DND-41 (cell line): ENCODE data around the gene CCNY.

Experiments used
- ATAC-seq: fragments of 200-7000 bp; cut with Tn5 transposase; 3 replicates; pipeline ENCODE4 v1.9.1; 2021; ENCODE audit warnings: low read depth; ENCODE audit not compliant: insufficient read depth
- DNase-seq: peaks from one replicate; pipeline ENCODE4 v3.0.0-alpha.2; 2020
- H2AFZ ChIP-seq: 2 replicates; pipeline ENCODE4 v1.6.0; 2012; ENCODE audit warnings: low read depth, low read length
- H3K27ac ChIP-seq: 2 replicates; pipeline ENCODE4 v1.5.1; 2012; ENCODE audit warnings: low read length, inconsistent platforms
- H3K27me3 ChIP-seq: fragments of 200-600 bp; sonication (generic); 2 replicates; pipeline ENCODE4 v1.6.0; 2012; ENCODE audit warnings: low read length, mild to moderate bottlenecking, inconsistent platforms; ENCODE audit not compliant: insufficient read depth, poor library complexity
- H3K36me3 ChIP-seq: 2 replicates; pipeline ENCODE4 v1.5.1; 2012; ENCODE audit warnings: low read length, inconsistent platforms; ENCODE audit not compliant: insufficient read depth
- H3K4me1 ChIP-seq: 2 replicates; pipeline ENCODE4 v1.5.1; 2012; ENCODE audit warnings: mild to moderate bottlenecking, low read length; ENCODE audit not compliant: insufficient read depth
- H3K4me2 ChIP-seq: 2 replicates; pipeline ENCODE4 v1.6.0; 2012; ENCODE audit warnings: mild to moderate bottlenecking, moderate library complexity, low read length, inconsistent platforms; ENCODE audit not compliant: insufficient read depth
- H3K4me3 ChIP-seq, 2 experiments: fragments of 200-600 bp in 1 of 2; shearing (Covaris generic) in 1 of 2; 2 replicates each; pipeline ENCODE4 v1.5.1; 2012 to 2016; ENCODE audit warnings: inconsistent platforms in 2 of 2, low read length in 2 of 2, mild to moderate bottlenecking in 2 of 2, low read depth in 1 of 2, moderate library complexity in 1 of 2
- H3K79me2 ChIP-seq: 2 replicates; pipeline ENCODE4 v1.6.0; 2012; ENCODE audit warnings: low read length, inconsistent platforms; ENCODE audit not compliant: insufficient read depth
- H3K9ac ChIP-seq: 2 replicates; pipeline ENCODE4 v1.6.0; 2012; ENCODE audit warnings: low read depth, mild to moderate bottlenecking, inconsistent platforms, low read length, moderate library complexity
- H3K9me3 ChIP-seq: 2 replicates; pipeline ENCODE4 v1.5.1; 2012; ENCODE audit warnings: low read length, moderate library complexity, mild to moderate bottlenecking, inconsistent platforms; ENCODE audit not compliant: insufficient read depth, severe bottlenecking
- H4K20me1 ChIP-seq: 2 replicates; pipeline ENCODE4 v1.6.0; 2012; ENCODE audit warnings: low read length; ENCODE audit not compliant: insufficient read depth
- EZH2 ChIP-seq: IDR thresholded peaks from 3 replicates; pipeline ENCODE4 v1.6.1; 2012; ENCODE audit warnings: borderline replicate concordance, low read depth, mild to moderate bottlenecking, moderate library complexity, low read length, inconsistent platforms; ENCODE audit not compliant: severe bottlenecking
- TF ChIP-seq, protein P1 (sequence below): IDR thresholded peaks from 2 replicates; pipeline ENCODE4 v1.5.1; 2012; ENCODE audit warnings: borderline replicate concordance, low read length, moderate library complexity, mild to moderate bottlenecking; ENCODE audit not compliant: poor library complexity, severe bottlenecking; ENCODE audit errors: extremely low read depth

The CCNY gene

DNA sequence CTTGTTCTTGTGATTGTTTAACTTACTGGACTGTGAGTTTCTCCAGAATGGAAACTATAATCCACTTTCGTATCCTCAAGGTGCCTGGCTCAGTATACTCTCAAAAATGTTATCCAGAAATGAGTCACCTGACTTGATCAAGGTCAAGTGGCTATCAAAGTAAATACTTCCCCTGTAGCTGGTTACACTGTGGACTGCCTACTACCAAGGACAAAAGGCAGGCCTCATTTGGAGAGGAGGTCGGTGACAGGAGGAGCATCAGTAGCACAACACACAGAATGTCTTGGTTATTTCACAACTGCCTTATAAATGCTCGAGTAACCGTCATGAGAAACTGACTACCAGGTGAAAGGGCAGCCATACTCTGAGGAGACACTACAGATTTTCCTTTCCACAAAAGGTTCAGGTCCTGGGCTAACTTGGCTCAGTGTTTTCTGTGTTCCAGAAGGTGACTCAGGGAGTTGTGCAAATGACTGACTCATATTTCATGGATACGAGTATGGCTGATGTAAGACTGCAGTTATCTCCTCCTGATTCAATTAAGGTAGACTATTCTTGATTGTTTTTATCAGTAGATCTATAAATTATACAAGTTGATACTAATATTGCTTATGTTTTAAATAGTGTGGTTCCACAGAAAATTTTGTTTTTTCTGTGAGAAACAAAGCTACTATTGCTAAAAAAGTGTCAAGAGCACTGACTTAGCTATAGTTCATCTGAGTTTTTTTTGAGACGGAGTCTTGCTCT is 4.2 kb upstream of the CCNY start:
- Histone ChIP-seq H3K4me2 (no peak overlapping the region), H3K36me3 (peaks cover 26% of the 10 kb centered on the region), H3K4me1 (peaks cover 27% of the 10 kb centered on the region), H3K79me2 (peaks cover 86% of the 10 kb centered on the region), H3K27ac (no peak overlapping the region), H2AFZ (no peak overlapping the region), H3K4me3 (no peak overlapping the region), H3K9ac (no peak overlapping the region), H3K9me3 (no peaks in the 10 kb centered on the region), H3K27me3 (no peaks in the 10 kb centered on the region), H4K20me1 (peaks cover 55% of the 10 kb centered on the region)
- no peak for ATAC-seq
- DNase-seq, result no peak
- TF ChIP-seq, protein P1, sequence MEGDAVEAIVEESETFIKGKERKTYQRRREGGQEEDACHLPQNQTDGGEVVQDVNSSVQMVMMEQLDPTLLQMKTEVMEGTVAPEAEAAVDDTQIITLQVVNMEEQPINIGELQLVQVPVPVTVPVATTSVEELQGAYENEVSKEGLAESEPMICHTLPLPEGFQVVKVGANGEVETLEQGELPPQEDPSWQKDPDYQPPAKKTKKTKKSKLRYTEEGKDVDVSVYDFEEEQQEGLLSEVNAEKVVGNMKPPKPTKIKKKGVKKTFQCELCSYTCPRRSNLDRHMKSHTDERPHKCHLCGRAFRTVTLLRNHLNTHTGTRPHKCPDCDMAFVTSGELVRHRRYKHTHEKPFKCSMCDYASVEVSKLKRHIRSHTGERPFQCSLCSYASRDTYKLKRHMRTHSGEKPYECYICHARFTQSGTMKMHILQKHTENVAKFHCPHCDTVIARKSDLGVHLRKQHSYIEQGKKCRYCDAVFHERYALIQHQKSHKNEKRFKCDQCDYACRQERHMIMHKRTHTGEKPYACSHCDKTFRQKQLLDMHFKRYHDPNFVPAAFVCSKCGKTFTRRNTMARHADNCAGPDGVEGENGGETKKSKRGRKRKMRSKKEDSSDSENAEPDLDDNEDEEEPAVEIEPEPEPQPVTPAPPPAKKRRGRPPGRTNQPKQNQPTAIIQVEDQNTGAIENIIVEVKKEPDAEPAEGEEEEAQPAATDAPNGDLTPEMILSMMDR, result no peak
- TF ChIP-seq EZH2, result no peak

DNA sequence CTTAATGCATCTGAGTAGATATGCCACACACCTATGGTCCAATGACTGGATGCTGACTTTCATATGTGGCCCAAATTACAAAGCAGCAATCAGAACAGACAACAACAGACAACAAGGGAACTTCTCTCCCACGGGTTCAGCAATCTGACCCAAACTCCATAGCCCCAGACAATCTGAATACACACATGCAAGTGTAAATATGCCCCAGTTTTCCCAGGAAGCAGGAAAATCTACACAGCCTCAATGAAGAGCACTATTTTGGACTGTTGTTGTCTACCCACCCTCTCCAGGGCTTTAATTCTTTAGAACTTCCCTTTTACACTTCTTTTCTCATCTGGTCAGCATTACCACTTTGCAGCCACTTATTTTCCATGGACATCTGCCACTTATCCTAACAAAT is 2.0 kb upstream of the CCNY start:
- H2AFZ ChIP-seq, result no peak overlapping the region
- peak overlapping the region in 1 of 2 experiments; percentile 98; a peak in 2 of 4 replicates for H3K4me3 ChIP-seq
- no peaks in the 10 kb centered on the region for H3K9me3 ChIP-seq
- peak overlapping the region; percentile 85 for H3K9ac ChIP-seq
- ATAC-seq, result no peak
- H3K4me2 ChIP-seq, result peak overlapping the region; percentile 92
- H3K4me1 ChIP-seq, result peaks cover 48% of the 10 kb centered on the region
- peaks cover 93% of the 10 kb centered on the region for H3K79me2 ChIP-seq
- H3K27ac ChIP-seq, result no peak overlapping the region
- peaks cover 60% of the 10 kb centered on the region for H4K20me1 ChIP-seq
- no peaks in the 10 kb centered on the region for H3K27me3 ChIP-seq
- TF ChIP-seq EZH2, result no peak
- TF ChIP-seq, protein P1, result no peak
- no peak for DNase-seq
- H3K36me3 ChIP-seq, result peaks cover 26% of the 10 kb centered on the region

DNA sequence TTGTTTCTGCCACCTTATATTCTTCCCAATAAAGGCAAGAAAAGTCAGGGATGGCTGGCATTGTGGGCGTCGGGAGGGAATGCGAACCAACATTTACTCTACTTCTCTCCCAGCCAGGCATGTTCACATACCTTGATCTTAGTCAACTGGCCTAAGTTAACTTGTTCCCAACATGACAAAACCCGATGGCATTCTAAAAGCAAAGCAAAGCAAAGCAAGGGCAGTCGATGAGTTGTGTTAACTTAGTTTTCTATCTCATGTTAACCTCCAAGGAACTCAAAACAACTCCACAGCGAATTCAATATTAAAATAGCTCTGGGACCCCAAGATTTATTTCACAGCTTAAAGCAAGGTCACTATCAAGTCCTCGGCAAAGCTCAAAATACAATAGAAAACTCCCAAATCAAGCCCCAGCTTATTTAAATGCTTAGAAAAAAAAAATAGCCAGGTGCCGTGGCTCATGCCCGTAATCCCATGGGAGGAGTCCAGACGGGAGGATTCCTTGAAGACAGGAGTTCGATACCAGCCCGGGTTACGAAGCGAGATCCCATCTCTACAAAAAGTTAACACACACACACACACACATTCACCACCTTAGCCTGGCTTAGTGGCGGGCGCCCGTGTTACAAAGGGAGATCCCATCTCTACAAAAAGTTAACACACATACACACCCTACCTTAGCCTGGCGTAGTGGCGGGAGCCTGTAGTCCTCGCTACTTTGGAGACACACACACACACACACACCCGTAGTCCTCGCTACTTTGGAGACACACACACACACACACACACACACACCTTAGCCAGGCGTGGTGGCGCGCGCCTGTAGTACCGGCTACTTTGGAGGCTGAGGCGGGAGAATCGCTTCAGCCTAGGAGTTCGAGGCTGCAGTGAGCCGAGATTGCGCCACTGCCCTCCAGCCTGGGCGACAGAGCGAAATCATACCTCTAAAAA is 901 bp upstream of the CCNY start:
- Histone ChIP-seq H2AFZ (peak overlapping the region; percentile 93), H3K27ac (peak overlapping the region; percentile 75), H3K9me3 (no peaks in the 10 kb centered on the region), H3K79me2 (peaks cover 93% of the 10 kb centered on the region), H3K4me2 (peak overlapping the region; percentile 92), H3K27me3 (no peaks in the 10 kb centered on the region), H4K20me1 (peaks cover 59% of the 10 kb centered on the region), H3K4me1 (peaks cover 56% of the 10 kb centered on the region), H3K36me3 (peaks cover 26% of the 10 kb centered on the region), H3K4me3 (peak overlapping the region; percentile 89 to 98; a peak in 3 of 4 replicates), H3K9ac (peak overlapping the region; percentile 85)
- ATAC-seq (peak; percentile 29), DNase-seq (peak; percentile 38)
- TF ChIP-seq EZH2, result no peak
- TF ChIP-seq, protein P1, result no peak
